HL-60/S4 (cell line): ENCODE measurements around the gene NTRK3.

Experiments used
- in situ Hi-C: fragments of 300-500 bp; cut with MboI; formaldehyde crosslinking; loops from 2 replicates; pipeline ENCODE4 v1.14.3; 2022; ENCODE audit warnings: low sequenced_read_pairs

NTRK3 gene

GRCh38 chr15:88188300-88188699, 68.2 kb downstream of the NTRK3 start:
- in situ Hi-C loops = no loop called here

GRCh38 chr15:88187195-88187594, 69.3 kb downstream of the NTRK3 start:
- in situ Hi-C loops = no loop called here

GRCh38 chr15:88185584-88185983, 71.0 kb downstream of the NTRK3 start:
- in situ Hi-C loops = no loop called here

- in situ Hi-C loops = no loop called here
Measured at GRCh38 chr15:88181613-88182012, 74.9 kb downstream of the NTRK3 start.

- in situ Hi-C loops = no loop called here
Measured at GRCh38 chr15:88179562-88179961, 77.0 kb downstream of the NTRK3 start.

GRCh38 chr15:88178631-88179030, 77.9 kb downstream of the NTRK3 start:
- in situ Hi-C loops = no loop called here

- in situ Hi-C loops = no loop called here
Measured at GRCh38 chr15:88177451-88177850, 79.1 kb downstream of the NTRK3 start.

GRCh38 chr15:88174571-88174970, 82.0 kb downstream of the NTRK3 start:
- in situ Hi-C loops = no loop called here

GRCh38 chr15:88166082-88166993, 90.2 kb downstream of the NTRK3 start:
- in situ Hi-C loops = no loop called here

GRCh38 chr15:88161636-88162035, 94.9 kb downstream of the NTRK3 start:
- in situ Hi-C loops = no loop called here

- in situ Hi-C loops = no loop called here
Measured at GRCh38 chr15:88155310-88155709, 101.2 kb downstream of the NTRK3 start.

- in situ Hi-C loops = no loop called here
Measured at GRCh38 chr15:88152672-88153071, 103.9 kb downstream of the NTRK3 start.

GRCh38 chr15:88147760-88148159, 108.8 kb downstream of the NTRK3 start:
- in situ Hi-C loops = no loop called here

- in situ Hi-C loops = no loop called here
Measured at GRCh38 chr15:88144921-88145653, 111.5 kb downstream of the NTRK3 start.

- in situ Hi-C loops = no loop called here
Measured at GRCh38 chr15:88142121-88142520, 114.4 kb downstream of the NTRK3 start.

- in situ Hi-C loops = no loop called here
Measured at GRCh38 chr15:88141269-88141889, 115.2 kb downstream of the NTRK3 start.

- in situ Hi-C loops = no loop called here
Measured at GRCh38 chr15:88140398-88140797, 116.1 kb downstream of the NTRK3 start.

- in situ Hi-C loops = no loop called here
Measured at GRCh38 chr15:88139936-88140335, 116.6 kb downstream of the NTRK3 start.

GRCh38 chr15:88133795-88134194, 122.7 kb downstream of the NTRK3 start:
- in situ Hi-C loops = no loop called here

- in situ Hi-C loops = no loop called here
Measured at GRCh38 chr15:88132499-88132898, 124.0 kb downstream of the NTRK3 start.

- in situ Hi-C loops = no loop called here
Measured at GRCh38 chr15:88131937-88132336, 124.6 kb downstream of the NTRK3 start.

- in situ Hi-C loops = no loop called here
Measured at GRCh38 chr15:88127432-88127790, 129.1 kb downstream of the NTRK3 start.
